HG03342 (cell line): ENCODE measurements around the gene CYP26B1.
A peak's percentile ranks its signal among the peaks of the same experiment; 100 is the strongest.

Source experiments
- ATAC-seq: cut with Tn5 transposase; IDR thresholded peaks from one replicate; pipeline ENCODE4 v1.9.1; 2021; ENCODE audit warnings: mild to moderate bottlenecking, moderate library complexity; ENCODE audit not compliant: unreplicated experiment

Gene CYP26B1

GRCh38 chr2:72141881-72142451 lies 5.7 kb downstream of the CYP26B1 start:
- no peak for ATAC-seq

GRCh38 chr2:72141032-72141645 lies 6.5 kb downstream of the CYP26B1 start:
- no peak for ATAC-seq

- no peak for ATAC-seq
Measured at GRCh38 chr2:72140621-72140960, 7.1 kb downstream of the CYP26B1 start.

- ATAC-seq = no peak
Measured at GRCh38 chr2:72139874-72140620, 7.6 kb downstream of the CYP26B1 start.

- ATAC-seq = no peak
Measured at GRCh38 chr2:72139471-72139873, 8.2 kb downstream of the CYP26B1 start.

- ATAC-seq = no peak
Measured at GRCh38 chr2:72138921-72139381, 8.7 kb downstream of the CYP26B1 start.

- ATAC-seq = no peak
Measured at GRCh38 chr2:72138011-72138881, 9.4 kb downstream of the CYP26B1 start.

- ATAC-seq = peak; percentile 85
Measured at GRCh38 chr2:72137498-72138010, 10.1 kb downstream of the CYP26B1 start.

- ATAC-seq = peak; percentile 21
Measured at GRCh38 chr2:72136933-72137497, 10.6 kb downstream of the CYP26B1 start.

- ATAC-seq = no peak
Measured at GRCh38 chr2:72136331-72136730, 11.3 kb downstream of the CYP26B1 start.

- no peak for ATAC-seq
Measured at GRCh38 chr2:72135921-72136320, 11.7 kb downstream of the CYP26B1 start.

- no peak for ATAC-seq
Measured at GRCh38 chr2:72134997-72135800, 12.5 kb downstream of the CYP26B1 start.

GRCh38 chr2:72134408-72134996 lies 13.2 kb downstream of the CYP26B1 start:
- no peak for ATAC-seq

- ATAC-seq = no peak
Measured at GRCh38 chr2:72133721-72134407, 13.8 kb downstream of the CYP26B1 start.

- no peak for ATAC-seq
Measured at GRCh38 chr2:72132981-72133720, 14.5 kb downstream of the CYP26B1 start.

- ATAC-seq = no peak
Measured at GRCh38 chr2:72131916-72132841, 15.5 kb downstream of the CYP26B1 start.

GRCh38 chr2:72131371-72131891 lies 16.2 kb downstream of the CYP26B1 start:
- ATAC-seq = no peak
